B cell (primary cell): ENCODE measurements around the gene C2CD2L.

Source experiments
- CTCF ChIP-seq: fragments of 200-600 bp; IDR thresholded peaks from one replicate; pipeline ENCODE4 v1.8.0; 2022; ENCODE audit warnings: antibody characterized with exemption, mild to moderate bottlenecking
- EZH2 ChIP-seq: IDR thresholded peaks from 2 replicates; pipeline ENCODE4 v1.6.1; 2012; ENCODE audit warnings: borderline replicate concordance, low read depth, mild to moderate bottlenecking, moderate library complexity, low read length; ENCODE audit not compliant: insufficient read depth, poor library complexity, severe bottlenecking

- TF ChIP-seq CTCF (no peak), EZH2 (no peak)
Measured at GRCh38 chr11:119116235-119116594, 9.1 kb downstream of the C2CD2L start.
